ENCODE results near the gene SH3GL1.

- TF ChIP-seq CTCF (IDR thresholded peaks at IDR 0.05) (no peak), POLR2AphosphoS5 (IDR thresholded peaks at IDR 0.05; ENCODE audit: low read depth, low read length) (no peak), ZBTB33 (IDR thresholded peaks at IDR 0.05; ENCODE audit: borderline replicate concordance, low read depth) (no peak)
These were observed 76.7 kb downstream of the SH3GL1 start for GRCh38 chr19:4323692-4324091.
